GM21529 (cell line): ENCODE measurements around the gene SHISA8.

Source experiments
- ATAC-seq: cut with Tn5 transposase; IDR thresholded peaks from one replicate; pipeline ENCODE4 v1.9.1; 2021; ENCODE audit not compliant: unreplicated experiment

The SHISA8 gene

GRCh38 chr22:41915786-41916493 lies 1.1 kb upstream of the SHISA8 start:
- no peak for ATAC-seq

- no peak for ATAC-seq
These were observed 251 bp downstream of the SHISA8 start for GRCh38 chr22:41914611-41915034.

- ATAC-seq: no peak
These were observed 886 bp downstream of the SHISA8 start for GRCh38 chr22:41913842-41914534.

- ATAC-seq: no peak
These were observed 1.7 kb downstream of the SHISA8 start for GRCh38 chr22:41913040-41913719.

- no peak for ATAC-seq
These were observed 2.4 kb downstream of the SHISA8 start for GRCh38 chr22:41912338-41913039.

- no peak for ATAC-seq
These were observed 3.8 kb downstream of the SHISA8 start for GRCh38 chr22:41911001-41911611.

- ATAC-seq: no peak
These were observed 4.5 kb downstream of the SHISA8 start for GRCh38 chr22:41910050-41911000.

GRCh38 chr22:41909310-41910049 lies 5.4 kb downstream of the SHISA8 start:
- no peak for ATAC-seq

- no peak for ATAC-seq
These were observed 6.2 kb downstream of the SHISA8 start for GRCh38 chr22:41908411-41909309.

- ATAC-seq: no peak
These were observed 7.2 kb downstream of the SHISA8 start for GRCh38 chr22:41907436-41908401.

- ATAC-seq: no peak
These were observed 8.1 kb downstream of the SHISA8 start for GRCh38 chr22:41906822-41907221.

GRCh38 chr22:41905411-41906202 lies 9.3 kb downstream of the SHISA8 start:
- no peak for ATAC-seq

- no peak for ATAC-seq
These were observed 10.1 kb downstream of the SHISA8 start for GRCh38 chr22:41904450-41905410.

GRCh38 chr22:41902932-41903421 lies 11.9 kb downstream of the SHISA8 start:
- ATAC-seq: no peak

GRCh38 chr22:41902016-41902415 lies 12.9 kb downstream of the SHISA8 start:
- no peak for ATAC-seq
